ENCODE results near the gene UQCRH.

DNA sequence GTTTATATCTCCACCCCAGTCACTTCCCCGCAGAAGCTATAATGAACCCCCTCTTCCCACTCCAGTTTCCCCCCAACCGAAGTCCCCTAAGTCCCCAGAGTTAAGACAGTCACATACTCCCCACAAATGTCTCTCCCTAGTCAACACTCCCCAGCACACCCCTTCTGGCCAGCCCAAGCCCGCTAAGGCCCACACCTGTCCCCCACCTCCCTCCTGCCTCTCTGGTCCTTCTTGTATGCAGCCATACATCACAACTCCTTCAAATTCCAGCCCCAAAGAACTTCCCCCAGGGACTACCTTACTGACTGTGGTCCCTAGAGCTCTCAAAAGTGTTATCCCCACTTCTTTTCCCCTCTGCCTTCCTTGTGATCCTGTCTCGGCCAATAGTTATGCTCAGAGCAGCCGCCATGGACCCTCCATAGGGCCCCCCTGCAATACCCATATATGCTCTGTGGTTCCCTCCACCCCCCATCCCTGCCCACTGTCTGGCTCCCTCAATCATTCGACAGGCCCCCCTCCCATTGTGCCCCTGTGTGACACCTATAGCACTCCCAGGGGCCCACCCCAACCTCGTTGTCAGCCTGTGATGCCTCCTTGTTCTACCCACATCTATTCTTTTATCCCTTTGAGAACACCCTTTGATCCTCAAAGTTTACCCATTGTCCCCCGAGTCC lies 39.3 kb downstream of the UQCRH start:
- TF ChIP-seq MAX (CRISPR knock-in tag; IDR thresholded peaks at IDR 0.05) (no peak), E2F5 (CRISPR knock-in tag; IDR thresholded peaks at IDR 0.05) (no peak), NR3C1 (CRISPR knock-in tag; conservative IDR thresholded peaks at IDR 0.05; ENCODE audit: low read depth) (no peak), CREM (CRISPR knock-in tag; IDR thresholded peaks at IDR 0.05) (no peak), STAT6 (CRISPR knock-in tag; conservative IDR thresholded peaks at IDR 0.05; ENCODE audit: low read depth) (no peak), FOXP4 (CRISPR knock-in tag; IDR thresholded peaks at IDR 0.05) (no peak), IRF1 (CRISPR knock-in tag; IDR thresholded peaks at IDR 0.05) (no peak), NFYB (CRISPR knock-in tag; conservative IDR thresholded peaks at IDR 0.05; ENCODE audit: low read depth) (no peak), NR2C2 (CRISPR knock-in tag; IDR thresholded peaks at IDR 0.05) (no peak), ZNF232 (CRISPR knock-in tag; IDR thresholded peaks at IDR 0.05) (no peak), HMGA2 (CRISPR knock-in tag; IDR thresholded peaks at IDR 0.05) (no peak)
- TF ChIP-seq, protein P1, sequence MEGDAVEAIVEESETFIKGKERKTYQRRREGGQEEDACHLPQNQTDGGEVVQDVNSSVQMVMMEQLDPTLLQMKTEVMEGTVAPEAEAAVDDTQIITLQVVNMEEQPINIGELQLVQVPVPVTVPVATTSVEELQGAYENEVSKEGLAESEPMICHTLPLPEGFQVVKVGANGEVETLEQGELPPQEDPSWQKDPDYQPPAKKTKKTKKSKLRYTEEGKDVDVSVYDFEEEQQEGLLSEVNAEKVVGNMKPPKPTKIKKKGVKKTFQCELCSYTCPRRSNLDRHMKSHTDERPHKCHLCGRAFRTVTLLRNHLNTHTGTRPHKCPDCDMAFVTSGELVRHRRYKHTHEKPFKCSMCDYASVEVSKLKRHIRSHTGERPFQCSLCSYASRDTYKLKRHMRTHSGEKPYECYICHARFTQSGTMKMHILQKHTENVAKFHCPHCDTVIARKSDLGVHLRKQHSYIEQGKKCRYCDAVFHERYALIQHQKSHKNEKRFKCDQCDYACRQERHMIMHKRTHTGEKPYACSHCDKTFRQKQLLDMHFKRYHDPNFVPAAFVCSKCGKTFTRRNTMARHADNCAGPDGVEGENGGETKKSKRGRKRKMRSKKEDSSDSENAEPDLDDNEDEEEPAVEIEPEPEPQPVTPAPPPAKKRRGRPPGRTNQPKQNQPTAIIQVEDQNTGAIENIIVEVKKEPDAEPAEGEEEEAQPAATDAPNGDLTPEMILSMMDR (IDR thresholded peaks at IDR 0.05) = no peak
